GM19463 (cell line): ENCODE measurements around the gene PLOD3.
"Not testable (repeated sequence)": the region's sequence is repeated elsewhere in the genome, so short reads cannot be mapped to it uniquely, and the experiment has no call there.

ENCODE experiments used
- ATAC-seq: cut with Tn5 transposase; IDR thresholded peaks from one replicate; pipeline ENCODE4 v1.9.1; 2021; ENCODE audit warnings: mild to moderate bottlenecking, moderate library complexity; ENCODE audit not compliant: unreplicated experiment

PLOD3 gene

GRCh38 chr7:101217388-101218235 lies at the start of gene PLOD3, which contains the start of gene ZNHIT1:
TSS of gene PLOD3 (minus strand) at chr7:101217581. CDS start at chr7:101217274, 307 bp downstream.
TSS of gene ZNHIT1 (plus strand) at chr7:101218165. CDS start at chr7:101218196, 31 bp downstream.
- ATAC-seq: peak; percentile 62

GRCh38 chr7:101265622-101266516 lies 48.5 kb upstream of the PLOD3 start:
- ATAC-seq: no peak

- ATAC-seq: not testable (repeated sequence)
Observed at GRCh38 chr7:101264102-101264706, 46.8 kb upstream of the PLOD3 start.

- no peak for ATAC-seq
Observed at GRCh38 chr7:101258243-101258731, 40.9 kb upstream of the PLOD3 start.

- ATAC-seq: no peak
Observed at GRCh38 chr7:101255796-101256195, 38.4 kb upstream of the PLOD3 start.

- ATAC-seq: not testable (repeated sequence)
Observed at GRCh38 chr7:101253199-101253598, 35.8 kb upstream of the PLOD3 start.

- ATAC-seq: peak; percentile 99
Observed at GRCh38 chr7:101251871-101252659, 34.7 kb upstream of the PLOD3 start.

GRCh38 chr7:101250324-101250723 lies 32.9 kb upstream of the PLOD3 start:
- ATAC-seq: no peak

- no peak for ATAC-seq
Observed at GRCh38 chr7:101248276-101248675, 30.9 kb upstream of the PLOD3 start.

- ATAC-seq: no peak
Observed at GRCh38 chr7:101245147-101245668, 27.8 kb upstream of the PLOD3 start.

GRCh38 chr7:101244375-101245146 lies 27.2 kb upstream of the PLOD3 start, which contains the start of gene FIS1:
TSS of gene FIS1 (minus strand) at chr7:101245081. CDS start at chr7:101245004, 77 bp downstream.
- peak; percentile 94 for ATAC-seq

- no peak for ATAC-seq
Observed at GRCh38 chr7:101243646-101244374, 26.4 kb upstream of the PLOD3 start.

- no peak for ATAC-seq
Observed at GRCh38 chr7:101241443-101242349, 24.3 kb upstream of the PLOD3 start.

GRCh38 chr7:101241015-101241363 lies 23.6 kb upstream of the PLOD3 start:
- ATAC-seq: no peak

- ATAC-seq: no peak
Observed at GRCh38 chr7:101240226-101241014, 23.0 kb upstream of the PLOD3 start.

- ATAC-seq: no peak
Observed at GRCh38 chr7:101239951-101240220, 22.5 kb upstream of the PLOD3 start.
